Pulmonary artery endothelial cell (primary cell): Measurements from ENCODE around the gene GGPS1. TPM values are rescaled to one million over a fixed set of nuclear protein-coding genes. Genes with fewer than 3 reads are reported as not detected.

Experiments used
- total RNA-seq: library from RNA; depleted of rRNA; stranded (reverse); fragments of >200 nt; gene quantifications from 2 replicates; pipeline ENCODE4 v1.2.3, GENCODE V29; 2014

GGPS1 gene
- total RNA-seq, 1 donor from 2014 or later, result 28.4 TPM

Other genes with a start within 250 kb of the GGPS1 start
- 83.4 and 123 TPM in 2 replicates for gene TOMM20, start 199.7 kb upstream of the GGPS1 start, total RNA-seq
- gene RBM34, start 167.3 kb upstream of the GGPS1 start, total RNA-seq, result 52.2 and 57.3 TPM in 2 replicates
- gene ARID4B, start 391 bp upstream of the GGPS1 start, total RNA-seq, result 39.4 and 50.5 TPM in 2 replicates
- gene TBCE, start 38.9 kb downstream of the GGPS1 start, total RNA-seq, result 24.5 and 29.6 TPM in 2 replicates
- gene B3GALNT2, start 175.9 kb downstream of the GGPS1 start, total RNA-seq, result 55.7 and 77.5 TPM in 2 replicates